GM18868 (cell line): ENCODE results near the gene FAM210A.
A peak's percentile ranks its signal among the peaks of the same experiment; 100 is the strongest.
"Not testable (repeated sequence)": the region's sequence is repeated elsewhere in the genome, so short reads cannot be mapped to it uniquely, and the experiment has no call there.

Experiments used
- ATAC-seq: cut with Tn5 transposase; IDR thresholded peaks from one replicate; pipeline ENCODE4 v1.9.1; 2021; ENCODE audit warnings: mild to moderate bottlenecking, moderate library complexity; ENCODE audit not compliant: unreplicated experiment

The FAM210A gene

GRCh38 chr18:13726232-13726971 lies at the start of gene FAM210A, which contains the start of gene RNMT:
Gene FAM210A, minus strand, starts transcription at chr18:13726558. Its CDS starts 44,481 bp downstream, at chr18:13682077.
Gene RNMT, plus strand, starts transcription at chr18:13726673. Its CDS starts 4,845 bp downstream, at chr18:13731518.
- ATAC-seq, result peak; percentile 95

- no peak for ATAC-seq
Observed at GRCh38 chr18:13775058-13775457, 48.7 kb upstream of the FAM210A start.

GRCh38 chr18:13762690-13763439 lies 36.5 kb upstream of the FAM210A start:
- ATAC-seq, result no peak

- ATAC-seq, result no peak
Observed at GRCh38 chr18:13760047-13760446, 33.7 kb upstream of the FAM210A start.

- ATAC-seq, result no peak
Observed at GRCh38 chr18:13758622-13759021, 32.3 kb upstream of the FAM210A start.

- ATAC-seq, result no peak
Observed at GRCh38 chr18:13756671-13757070, 30.3 kb upstream of the FAM210A start.

GRCh38 chr18:13756261-13756660 lies 29.9 kb upstream of the FAM210A start:
- ATAC-seq, result no peak

- ATAC-seq, result not testable (repeated sequence)
Observed at GRCh38 chr18:13751599-13751998, 25.2 kb upstream of the FAM210A start.

GRCh38 chr18:13746633-13747032 lies 20.3 kb upstream of the FAM210A start:
- no peak for ATAC-seq

- ATAC-seq, result no peak
Observed at GRCh38 chr18:13745696-13746095, 19.3 kb upstream of the FAM210A start.

GRCh38 chr18:13735681-13736080 lies 9.3 kb upstream of the FAM210A start:
- ATAC-seq, result no peak

GRCh38 chr18:13730481-13730880 lies 4.1 kb upstream of the FAM210A start:
- ATAC-seq, result no peak

- peak; percentile 4 for ATAC-seq
Observed at GRCh38 chr18:13726972-13727331, 594 bp upstream of the FAM210A start.

GRCh38 chr18:13725566-13726231 lies 659 bp downstream of the FAM210A start:
- ATAC-seq, result peak; percentile 2

- ATAC-seq, result no peak
Observed at GRCh38 chr18:13720847-13721246, 5.5 kb downstream of the FAM210A start.

- no peak for ATAC-seq
Observed at GRCh38 chr18:13720123-13720522, 6.2 kb downstream of the FAM210A start.

GRCh38 chr18:13716916-13717315 lies 9.4 kb downstream of the FAM210A start:
- no peak for ATAC-seq

GRCh38 chr18:13715330-13715729 lies 11.0 kb downstream of the FAM210A start:
- no peak for ATAC-seq

GRCh38 chr18:13713455-13714055 lies 12.8 kb downstream of the FAM210A start:
- ATAC-seq, result no peak

- no peak for ATAC-seq
Observed at GRCh38 chr18:13712400-13713131, 13.8 kb downstream of the FAM210A start.
